HG03460 (cell line): ENCODE measurements around the gene KCNQ5.
"Not testable (repeated sequence)": the region's sequence is repeated elsewhere in the genome, so short reads cannot be mapped to it uniquely, and the experiment has no call there.

Experiments used
- ATAC-seq: cut with Tn5 transposase; IDR thresholded peaks from one replicate; pipeline ENCODE4 v1.9.1; 2021; ENCODE audit not compliant: unreplicated experiment

The KCNQ5 gene

DNA sequence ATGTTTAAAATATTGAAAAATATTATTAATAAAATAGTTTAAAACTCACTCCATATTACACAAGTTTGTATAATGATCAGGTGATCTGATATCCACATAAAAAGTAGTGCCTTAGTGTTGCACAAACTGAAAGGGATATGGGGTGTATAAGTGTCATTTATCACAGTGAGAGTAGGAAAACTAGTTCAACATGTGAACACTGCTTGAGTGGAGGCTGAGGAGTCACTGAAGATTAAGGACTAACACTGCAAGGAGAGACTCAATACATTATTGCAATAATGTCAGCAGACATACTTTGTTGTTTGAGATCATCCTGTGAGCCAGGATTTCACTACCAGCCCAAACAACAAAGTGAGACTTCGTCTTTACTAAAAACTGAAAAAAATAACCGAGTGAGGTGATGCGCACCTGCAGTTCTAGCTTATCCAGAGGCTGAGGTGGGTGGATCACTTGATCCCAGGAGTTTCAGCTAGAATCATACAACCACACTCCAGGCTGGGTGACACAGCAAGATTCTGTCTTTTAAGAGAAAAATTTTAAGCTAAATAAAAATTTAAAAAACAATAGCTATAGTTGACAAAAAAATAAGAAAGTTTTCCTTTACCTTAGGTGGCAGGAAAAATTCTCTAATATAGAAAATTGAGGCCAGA lies 605.9 kb downstream of the KCNQ5 start:
- no peak for ATAC-seq

DNA sequence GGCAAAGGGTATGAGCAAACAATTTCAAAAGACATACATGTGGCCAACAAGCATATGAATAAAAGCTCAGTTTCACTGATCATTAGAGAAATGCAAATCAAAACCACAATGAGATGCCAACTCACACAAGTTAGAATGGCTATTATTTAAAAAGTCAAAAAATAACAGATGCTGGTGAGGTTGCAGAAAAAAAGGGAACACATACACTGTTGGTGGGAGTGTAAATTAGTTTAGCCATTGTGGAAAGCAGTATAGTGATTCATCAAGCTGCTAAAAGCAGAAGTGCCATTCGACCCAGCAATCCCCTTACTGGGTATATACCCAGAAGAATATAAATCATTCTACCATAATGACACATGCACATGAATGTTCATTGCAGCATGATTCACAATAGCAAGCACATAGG lies 610.1 kb downstream of the KCNQ5 start:
- ATAC-seq: no peak

DNA sequence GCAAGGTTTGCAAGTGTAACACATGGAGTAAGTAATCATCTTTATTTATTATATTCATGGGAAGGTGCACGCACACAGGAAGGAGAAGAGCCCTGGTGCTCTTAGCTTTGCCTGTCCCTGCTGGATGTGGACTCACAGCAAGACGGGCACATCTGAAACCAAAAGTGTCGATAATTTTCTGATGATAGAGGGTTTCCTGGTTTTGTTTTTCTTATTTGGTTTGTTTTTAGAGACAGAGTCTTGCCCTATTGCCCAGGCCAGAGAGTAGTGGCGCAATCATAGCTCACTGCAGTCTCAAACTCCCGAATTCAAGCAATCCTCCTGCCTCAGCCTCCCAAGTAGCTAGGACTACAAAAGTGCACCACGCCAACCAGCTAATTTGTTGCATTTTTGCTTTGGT lies 611.2 kb downstream of the KCNQ5 start:
- no peak for ATAC-seq

DNA sequence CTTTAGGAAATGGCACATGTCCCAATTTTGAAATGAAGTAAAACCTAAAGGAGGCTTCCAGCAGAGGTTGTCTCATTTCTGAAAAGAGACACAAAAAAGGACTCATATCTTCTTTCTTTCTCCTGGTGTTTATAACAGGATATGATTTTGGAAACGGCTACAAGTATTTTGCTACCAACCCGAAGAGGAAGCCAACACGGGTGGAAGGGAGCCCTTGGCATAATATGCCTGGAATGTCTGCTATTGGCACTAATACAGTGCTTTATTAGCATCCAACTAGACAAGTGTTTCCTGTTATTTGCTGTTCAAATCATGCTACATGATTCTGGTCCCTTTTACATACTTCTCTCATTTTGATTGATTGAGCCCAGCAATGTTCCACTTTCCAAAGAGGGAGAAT lies 612.1 kb downstream of the KCNQ5 start:
- ATAC-seq: not testable (repeated sequence)

DNA sequence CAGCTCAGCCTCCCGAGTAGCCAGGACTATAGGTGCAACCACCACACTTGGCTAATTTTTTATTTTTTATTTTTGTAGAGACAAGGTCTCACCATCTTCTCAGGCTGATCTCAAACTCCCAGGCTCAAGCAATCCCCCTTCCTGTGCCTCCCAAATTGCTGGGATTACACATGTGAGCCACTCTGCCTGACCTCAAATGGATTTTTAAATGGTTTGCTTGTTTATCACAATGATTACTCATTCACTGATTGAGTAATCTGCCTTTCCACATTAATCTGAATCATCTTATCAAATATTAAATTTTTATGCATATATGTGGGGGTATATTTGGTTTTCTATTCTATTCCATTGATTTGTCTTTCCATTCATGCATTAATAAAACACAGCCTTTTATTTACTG lies 612.9 kb downstream of the KCNQ5 start:
- ATAC-seq: no peak

DNA sequence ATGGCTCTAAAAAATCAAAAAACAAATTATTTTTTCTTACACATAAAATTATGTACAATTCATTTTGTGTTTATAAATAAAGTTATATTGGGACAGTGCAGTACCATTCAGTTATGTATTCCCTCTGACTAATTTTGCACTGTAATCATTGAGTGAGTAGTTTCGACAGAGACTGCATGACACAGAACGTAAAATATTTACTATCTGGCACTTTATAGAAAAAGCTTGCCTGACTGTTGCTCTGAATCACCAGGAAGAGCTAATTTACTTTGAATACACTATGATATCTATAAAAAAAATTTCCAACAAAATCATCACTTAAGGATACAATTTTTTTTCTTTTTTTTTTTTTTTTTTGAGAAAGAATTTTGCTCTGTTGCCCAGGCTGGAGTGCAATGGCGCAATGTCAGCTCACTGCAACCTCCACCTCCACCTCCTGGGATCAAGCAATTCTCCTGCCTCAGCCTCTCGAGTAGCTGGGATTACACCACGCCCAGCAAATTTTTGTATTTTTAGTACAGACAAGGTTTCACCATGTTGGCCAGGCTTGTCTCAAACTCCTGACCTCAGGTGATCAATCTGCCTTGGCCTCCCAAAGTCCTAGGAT lies 614.4 kb downstream of the KCNQ5 start:
- no peak for ATAC-seq

DNA sequence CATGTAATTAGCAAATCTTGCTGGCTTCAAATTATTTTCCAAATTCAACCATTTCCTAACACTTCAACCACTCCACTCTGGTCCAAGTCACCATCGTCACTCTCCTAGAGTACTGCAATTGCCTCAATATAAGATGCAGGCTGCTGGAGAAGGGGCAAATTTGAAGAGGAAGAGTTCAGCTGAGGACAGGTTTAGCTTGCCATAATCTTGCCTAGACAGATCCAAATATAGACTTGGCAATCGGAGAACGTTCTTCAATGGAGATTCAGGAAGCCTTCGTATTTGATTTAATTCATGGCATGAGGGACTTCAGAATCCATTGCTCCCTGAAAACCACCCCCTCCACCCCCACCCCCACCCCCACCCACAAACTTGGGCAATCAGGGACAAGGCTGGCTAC lies 618.9 kb downstream of the KCNQ5 start:
- no peak for ATAC-seq

DNA sequence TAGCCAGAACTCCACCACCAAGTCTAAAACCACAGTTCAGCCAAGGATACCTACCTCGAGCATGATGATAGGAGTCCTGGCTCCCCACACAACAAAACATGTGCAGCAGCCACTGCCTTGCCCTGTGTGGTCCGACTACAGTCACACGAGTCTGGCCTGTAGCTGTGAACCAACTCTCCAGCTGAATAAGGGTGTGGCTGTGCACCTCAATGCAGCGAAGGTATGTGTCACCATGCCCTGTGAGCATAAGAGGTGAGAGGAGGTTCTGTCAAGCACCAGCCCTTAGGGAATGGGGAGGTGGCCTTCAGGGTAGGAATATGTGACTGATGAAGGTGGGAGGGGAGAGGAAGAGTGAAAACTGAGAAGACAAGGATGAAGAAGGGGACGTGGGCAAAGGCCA lies 620.1 kb downstream of the KCNQ5 start:
- no peak for ATAC-seq
